SK-N-SH treated with all-trans-retinoic acid at 6 μM for 48 hours (cell line): ENCODE data around the gene PEAR1.

Source experiments
- CSDC2 ChIP-seq: fragments of 250-450 bp; sonication (Bioruptor Pico); IDR thresholded peaks from 2 replicates; pipeline ENCODE4 v1.5.0; 2020; ENCODE audit warnings: mild to moderate bottlenecking, moderate library complexity
- GLIS3 ChIP-seq: fragments of 250-450 bp; sonication (Bioruptor Pico); IDR thresholded peaks from 2 replicates; pipeline ENCODE4 v1.5.0; 2020; ENCODE audit warnings: mild to moderate bottlenecking, moderate library complexity
- RARB ChIP-seq: fragments of 250-450 bp; sonication (Bioruptor Pico); IDR thresholded peaks from 2 replicates; pipeline ENCODE4 v1.8.0; 2021; ENCODE audit warnings: mild to moderate bottlenecking, moderate library complexity
- SNAI2 ChIP-seq: fragments of 250-450 bp; sonication (Bioruptor Pico); IDR thresholded peaks from 2 replicates; pipeline ENCODE4 v1.5.0; 2020; ENCODE audit warnings: mild to moderate bottlenecking, moderate library complexity
- TCF4 ChIP-seq: fragments of 250-450 bp; sonication (Bioruptor Pico); IDR thresholded peaks from 2 replicates; pipeline ENCODE4 v1.8.0; 2021; ENCODE audit warnings: mild to moderate bottlenecking, moderate library complexity, borderline replicate concordance
- TOX ChIP-seq: fragments of 250-450 bp; sonication (Bioruptor Pico); IDR thresholded peaks from 2 replicates; pipeline ENCODE4 v1.8.0; 2021; ENCODE audit warnings: mild to moderate bottlenecking, moderate library complexity, borderline replicate concordance
- ZFP3 ChIP-seq: fragments of 250-450 bp; sonication (Bioruptor Pico); IDR thresholded peaks from 2 replicates; pipeline ENCODE4 v1.5.0; 2020; ENCODE audit warnings: mild to moderate bottlenecking, moderate library complexity
- ZFP30 ChIP-seq: fragments of 450-650 bp; formaldehyde crosslinking; IDR thresholded peaks from 2 replicates; pipeline ENCODE4 v1.5.0; 2022; ENCODE audit warnings: mild to moderate bottlenecking, moderate library complexity
- ZNF565 ChIP-seq: fragments of 450-650 bp; formaldehyde crosslinking; conservative IDR thresholded peaks from 2 replicates; pipeline ENCODE4 v1.5.0; 2020; ENCODE audit warnings: low read depth, mild to moderate bottlenecking, moderate library complexity
- ZNF70 ChIP-seq: fragments of 450-650 bp; formaldehyde crosslinking; IDR thresholded peaks from 2 replicates; pipeline ENCODE4 v1.5.0; 2020; ENCODE audit warnings: mild to moderate bottlenecking, moderate library complexity
- ZNF8 ChIP-seq: fragments of 450-650 bp; formaldehyde crosslinking; IDR thresholded peaks from 2 replicates; pipeline ENCODE4 v1.5.0; 2020; ENCODE audit warnings: mild to moderate bottlenecking, moderate library complexity
- TF ChIP-seq, protein P1 (sequence below): fragments of 250-450 bp; sonication (Bioruptor Pico); IDR thresholded peaks from 2 replicates; pipeline ENCODE4 v1.8.0; 2020; ENCODE audit warnings: mild to moderate bottlenecking, moderate library complexity, borderline replicate concordance
- TF ChIP-seq, protein P2 (sequence below): fragments of 250-450 bp; sonication (Bioruptor Pico); IDR thresholded peaks from 2 replicates; pipeline ENCODE4 v1.5.1; 2020; ENCODE audit warnings: low read depth, mild to moderate bottlenecking, moderate library complexity
- TF ChIP-seq, protein P3 (sequence below): fragments of 250-450 bp; sonication (Bioruptor Pico); IDR thresholded peaks from 2 replicates; pipeline ENCODE4 v1.5.1; 2021; ENCODE audit warnings: mild to moderate bottlenecking, moderate library complexity

DNA sequence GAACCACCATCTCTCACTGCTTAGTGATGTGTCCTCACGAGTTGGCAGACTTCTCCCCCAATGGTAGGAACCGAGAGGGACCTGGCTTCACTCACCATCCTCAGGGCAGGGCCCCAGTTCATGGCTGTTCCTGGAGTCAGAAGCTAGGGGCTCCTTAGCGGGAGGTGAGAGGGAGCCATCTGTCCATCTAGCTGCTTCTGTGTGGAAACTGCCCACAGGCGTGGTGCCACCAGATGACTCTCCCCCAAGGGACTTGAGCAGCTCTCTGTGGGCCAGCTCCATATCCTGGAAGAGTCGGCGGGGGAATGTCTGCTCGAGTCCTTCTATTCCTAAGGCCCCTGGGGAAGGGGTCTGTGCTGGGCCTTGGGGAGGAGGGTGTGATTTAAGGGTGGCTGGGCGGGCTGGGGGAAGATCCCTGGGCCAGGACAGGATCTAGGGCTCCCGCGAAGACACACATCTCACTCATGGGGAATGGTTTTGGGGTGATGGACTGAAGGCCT lies 43.3 kb downstream of the PEAR1 start:
- TF ChIP-seq CSDC2 (CRISPR knock-in tag) = no peak
- no peak for TF ChIP-seq ZNF8 (CRISPR knock-in tag)
- TF ChIP-seq, protein P1, sequence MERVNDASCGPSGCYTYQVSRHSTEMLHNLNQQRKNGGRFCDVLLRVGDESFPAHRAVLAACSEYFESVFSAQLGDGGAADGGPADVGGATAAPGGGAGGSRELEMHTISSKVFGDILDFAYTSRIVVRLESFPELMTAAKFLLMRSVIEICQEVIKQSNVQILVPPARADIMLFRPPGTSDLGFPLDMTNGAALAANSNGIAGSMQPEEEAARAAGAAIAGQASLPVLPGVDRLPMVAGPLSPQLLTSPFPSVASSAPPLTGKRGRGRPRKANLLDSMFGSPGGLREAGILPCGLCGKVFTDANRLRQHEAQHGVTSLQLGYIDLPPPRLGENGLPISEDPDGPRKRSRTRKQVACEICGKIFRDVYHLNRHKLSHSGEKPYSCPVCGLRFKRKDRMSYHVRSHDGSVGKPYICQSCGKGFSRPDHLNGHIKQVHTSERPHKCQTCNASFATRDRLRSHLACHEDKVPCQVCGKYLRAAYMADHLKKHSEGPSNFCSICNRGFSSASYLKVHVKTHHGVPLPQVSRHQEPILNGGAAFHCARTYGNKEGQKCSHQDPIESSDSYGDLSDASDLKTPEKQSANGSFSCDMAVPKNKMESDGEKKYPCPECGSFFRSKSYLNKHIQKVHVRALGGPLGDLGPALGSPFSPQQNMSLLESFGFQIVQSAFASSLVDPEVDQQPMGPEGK (CRISPR knock-in tag) = no peak
- TF ChIP-seq, protein P2, sequence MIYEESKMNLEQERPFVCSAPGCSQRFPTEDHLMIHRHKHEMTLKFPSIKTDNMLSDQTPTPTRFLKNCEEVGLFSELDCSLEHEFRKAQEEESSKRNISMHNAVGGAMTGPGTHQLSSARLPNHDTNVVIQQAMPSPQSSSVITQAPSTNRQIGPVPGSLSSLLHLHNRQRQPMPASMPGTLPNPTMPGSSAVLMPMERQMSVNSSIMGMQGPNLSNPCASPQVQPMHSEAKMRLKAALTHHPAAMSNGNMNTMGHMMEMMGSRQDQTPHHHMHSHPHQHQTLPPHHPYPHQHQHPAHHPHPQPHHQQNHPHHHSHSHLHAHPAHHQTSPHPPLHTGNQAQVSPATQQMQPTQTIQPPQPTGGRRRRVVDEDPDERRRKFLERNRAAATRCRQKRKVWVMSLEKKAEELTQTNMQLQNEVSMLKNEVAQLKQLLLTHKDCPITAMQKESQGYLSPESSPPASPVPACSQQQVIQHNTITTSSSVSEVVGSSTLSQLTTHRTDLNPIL (CRISPR knock-in tag) = no peak
- TF ChIP-seq ZNF565 (CRISPR knock-in tag) = no peak
- no peak for TF ChIP-seq RARB (CRISPR knock-in tag)
- no peak for TF ChIP-seq GLIS3
- TF ChIP-seq, protein P3, sequence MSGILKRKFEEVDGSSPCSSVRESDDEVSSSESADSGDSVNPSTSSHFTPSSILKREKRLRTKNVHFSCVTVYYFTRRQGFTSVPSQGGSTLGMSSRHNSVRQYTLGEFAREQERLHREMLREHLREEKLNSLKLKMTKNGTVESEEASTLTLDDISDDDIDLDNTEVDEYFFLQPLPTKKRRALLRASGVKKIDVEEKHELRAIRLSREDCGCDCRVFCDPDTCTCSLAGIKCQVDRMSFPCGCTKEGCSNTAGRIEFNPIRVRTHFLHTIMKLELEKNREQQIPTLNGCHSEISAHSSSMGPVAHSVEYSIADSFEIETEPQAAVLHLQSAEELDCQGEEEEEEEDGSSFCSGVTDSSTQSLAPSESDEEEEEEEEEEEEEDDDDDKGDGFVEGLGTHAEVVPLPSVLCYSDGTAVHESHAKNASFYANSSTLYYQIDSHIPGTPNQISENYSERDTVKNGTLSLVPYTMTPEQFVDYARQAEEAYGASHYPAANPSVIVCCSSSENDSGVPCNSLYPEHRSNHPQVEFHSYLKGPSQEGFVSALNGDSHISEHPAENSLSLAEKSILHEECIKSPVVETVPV (CRISPR knock-in tag) = no peak
- no peak for TF ChIP-seq TOX
- no peak for TF ChIP-seq ZFP30 (CRISPR knock-in tag)
- TF ChIP-seq ZNF70 = no peak
- no peak for TF ChIP-seq SNAI2
- no peak for TF ChIP-seq ZFP3 (CRISPR knock-in tag)
- TF ChIP-seq TCF4 (CRISPR knock-in tag) = no peak
